Measurements from ENCODE around the gene CSPG4.

DNA sequence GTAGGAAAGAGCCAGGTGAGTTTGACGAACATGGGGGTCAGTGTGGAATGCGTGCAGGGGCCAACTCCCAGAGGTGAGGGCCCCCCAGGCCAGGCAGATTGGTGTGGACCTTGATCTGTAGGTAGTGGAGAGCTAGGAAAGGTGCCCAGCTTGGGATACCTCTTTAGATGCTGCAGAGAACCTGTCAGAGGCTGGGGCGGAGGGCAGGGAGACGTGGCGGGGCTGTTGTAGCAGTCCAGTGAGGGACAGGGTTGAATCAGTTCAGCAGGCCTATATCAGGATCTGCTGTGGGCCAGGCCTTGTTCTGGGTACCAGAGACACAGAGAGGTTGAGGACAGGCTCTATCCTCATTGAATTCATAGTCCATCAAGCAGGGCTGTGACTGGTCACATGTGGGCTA is 56.3 kb downstream of the CSPG4 start:
- TF ChIP-seq, protein P1, sequence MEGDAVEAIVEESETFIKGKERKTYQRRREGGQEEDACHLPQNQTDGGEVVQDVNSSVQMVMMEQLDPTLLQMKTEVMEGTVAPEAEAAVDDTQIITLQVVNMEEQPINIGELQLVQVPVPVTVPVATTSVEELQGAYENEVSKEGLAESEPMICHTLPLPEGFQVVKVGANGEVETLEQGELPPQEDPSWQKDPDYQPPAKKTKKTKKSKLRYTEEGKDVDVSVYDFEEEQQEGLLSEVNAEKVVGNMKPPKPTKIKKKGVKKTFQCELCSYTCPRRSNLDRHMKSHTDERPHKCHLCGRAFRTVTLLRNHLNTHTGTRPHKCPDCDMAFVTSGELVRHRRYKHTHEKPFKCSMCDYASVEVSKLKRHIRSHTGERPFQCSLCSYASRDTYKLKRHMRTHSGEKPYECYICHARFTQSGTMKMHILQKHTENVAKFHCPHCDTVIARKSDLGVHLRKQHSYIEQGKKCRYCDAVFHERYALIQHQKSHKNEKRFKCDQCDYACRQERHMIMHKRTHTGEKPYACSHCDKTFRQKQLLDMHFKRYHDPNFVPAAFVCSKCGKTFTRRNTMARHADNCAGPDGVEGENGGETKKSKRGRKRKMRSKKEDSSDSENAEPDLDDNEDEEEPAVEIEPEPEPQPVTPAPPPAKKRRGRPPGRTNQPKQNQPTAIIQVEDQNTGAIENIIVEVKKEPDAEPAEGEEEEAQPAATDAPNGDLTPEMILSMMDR (IDR thresholded peaks at IDR 0.05): no peak
- no peak for TF ChIP-seq EZH2 (IDR thresholded peaks at IDR 0.05)
- no peak for TF ChIP-seq EZH2phosphoT487 (IDR thresholded peaks at IDR 0.05)
